Skin of body (tissue), 2 donors: Measurements from ENCODE around the gene TMCO2. TPM values are rescaled to one million over a fixed set of nuclear protein-coding genes. Genes with fewer than 3 reads are reported as not detected.

ENCODE experiments used
- DNase-seq: peaks from one replicate; lab custom pipeline; 2025; lab: John Stamatoyannopoulos, UW
- total RNA-seq: library from RNA; depleted of rRNA; stranded (reverse); fragments of >200 nt; gene quantifications from one replicate; pipeline ENCODE4 v1.2.3, GENCODE V29; 2014

The TMCO2 gene
- total RNA-seq, 1 donor from 2014 or later: not detected

GRCh38 chr1:40257688-40258444 lies 10.1 kb downstream of the TMCO2 start, which contains the start of gene ZMPSTE24:
TSS of gene ZMPSTE24 (plus strand) at chr1:40258236. CDS start at chr1:40258272, 36 bp downstream.
- peak; percentile 98 for DNase-seq

- DNase-seq: no peak
Measured at GRCh38 chr1:40258445-40258769, 10.7 kb downstream of the TMCO2 start.

- DNase-seq: no peak
Measured at GRCh38 chr1:40264354-40264781, 16.6 kb downstream of the TMCO2 start.

GRCh38 chr1:40265298-40265697 lies 17.6 kb downstream of the TMCO2 start:
- no peak for DNase-seq

GRCh38 chr1:40265919-40266318 lies 18.2 kb downstream of the TMCO2 start:
- no peak for DNase-seq

GRCh38 chr1:40266786-40267535 lies 19.2 kb downstream of the TMCO2 start:
- DNase-seq: no peak

- DNase-seq: no peak
Measured at GRCh38 chr1:40267767-40268187, 20.0 kb downstream of the TMCO2 start.

GRCh38 chr1:40268211-40268610 lies 20.5 kb downstream of the TMCO2 start:
- DNase-seq: no peak

GRCh38 chr1:40270152-40270834 lies 22.6 kb downstream of the TMCO2 start:
- DNase-seq: no peak

GRCh38 chr1:40272653-40273213 lies 25.0 kb downstream of the TMCO2 start:
- no peak for DNase-seq

- DNase-seq: no peak
Measured at GRCh38 chr1:40273547-40274166, 25.9 kb downstream of the TMCO2 start.

- no peak for DNase-seq
Measured at GRCh38 chr1:40274331-40274730, 26.6 kb downstream of the TMCO2 start.

GRCh38 chr1:40276122-40276521 lies 28.4 kb downstream of the TMCO2 start:
- no peak for DNase-seq

- no peak for DNase-seq
Measured at GRCh38 chr1:40281853-40282252, 34.1 kb downstream of the TMCO2 start.

GRCh38 chr1:40291293-40291692 lies 43.6 kb downstream of the TMCO2 start:
- no peak for DNase-seq

- DNase-seq: no peak
Measured at GRCh38 chr1:40299366-40300248, 51.9 kb downstream of the TMCO2 start.

- no peak for DNase-seq
Measured at GRCh38 chr1:40300249-40300567, 52.5 kb downstream of the TMCO2 start.

GRCh38 chr1:40300651-40301050 lies 52.9 kb downstream of the TMCO2 start:
- no peak for DNase-seq

GRCh38 chr1:40301066-40301465 lies 53.3 kb downstream of the TMCO2 start:
- no peak for DNase-seq
